HepG2 (cell line): Measurements from ENCODE around the gene KCTD6. TPM values are rescaled to one million over a fixed set of nuclear protein-coding genes. Genes with fewer than 3 reads are reported as not detected.
A peak's percentile ranks its signal among the peaks of the same experiment; 100 is the strongest.

Experiments used
- ASH2L ChIP-seq: fragments of 300-600, 200-600 bp; sonication (generic); IDR thresholded peaks from 2 replicates; pipeline ENCODE4 v1.7.0; 2017; ENCODE audit warnings: low read depth, mild to moderate bottlenecking, moderate library complexity, mixed read lengths, low read length; ENCODE audit not compliant: insufficient read length
- CENPX ChIP-seq: sonication (generic); formaldehyde crosslinking; IDR thresholded peaks from 2 replicates; pipeline ENCODE4 v1.9.0; 2021; ENCODE audit warnings: mild to moderate bottlenecking, missing genetic modification reagents, moderate library complexity
- CERS6 ChIP-seq: sonication (generic); formaldehyde crosslinking; IDR thresholded peaks from 2 replicates; pipeline ENCODE4 v1.5.0; 2020; ENCODE audit warnings: missing genetic modification reagents
- DPF2 ChIP-seq: sonication (generic); formaldehyde crosslinking; IDR thresholded peaks from 2 replicates; pipeline ENCODE4 v1.4.0; 2020; ENCODE audit warnings: mild to moderate bottlenecking, low read depth, missing genetic modification reagents, borderline replicate concordance
- ELF3 ChIP-seq: IDR thresholded peaks from 2 replicates; pipeline ENCODE4 v1.6.1; 2016; ENCODE audit warnings: missing genetic modification reagents, missing compliant biosample characterization
- FOXP4 ChIP-seq: sonication (generic); formaldehyde crosslinking; IDR thresholded peaks from 2 replicates; pipeline ENCODE4 v1.4.0; 2020; ENCODE audit warnings: missing genetic modification reagents
- HHEX ChIP-seq: IDR thresholded peaks from 2 replicates; pipeline ENCODE4 v1.6.1; 2016; ENCODE audit warnings: control low read depth
- MAF1 ChIP-seq: sonication (generic); formaldehyde crosslinking; IDR thresholded peaks from 2 replicates; pipeline ENCODE4 v1.5.0; 2020; ENCODE audit warnings: missing genetic modification reagents, borderline replicate concordance
- MAFK ChIP-seq, 2 experiments: IDR thresholded peaks in 1 of 2; conservative IDR thresholded peaks in 1 of 2; 2 replicates each; pipeline ENCODE4 v1.6.1; 2011; ENCODE audit warnings: improper control_type of control experiment in 2 of 2, low read length in 2 of 2
- MAX ChIP-seq: IDR thresholded peaks from 2 replicates; pipeline ENCODE4 v1.6.1; 2012; ENCODE audit warnings: inconsistent platforms
- MTA1 ChIP-seq: sonication (generic); formaldehyde crosslinking; IDR thresholded peaks from 2 replicates; pipeline ENCODE4 v1.4.0; 2020; ENCODE audit warnings: missing genetic modification reagents, mild to moderate bottlenecking, borderline replicate concordance
- NAIF1 ChIP-seq: sonication (generic); formaldehyde crosslinking; IDR thresholded peaks from 2 replicates; pipeline ENCODE4 v1.5.0; 2020; ENCODE audit warnings: mild to moderate bottlenecking, missing genetic modification reagents, borderline replicate concordance
- PITX1 ChIP-seq: sonication (generic); formaldehyde crosslinking; IDR thresholded peaks from 2 replicates; pipeline ENCODE4 v1.5.1; 2020; ENCODE audit warnings: mild to moderate bottlenecking, missing genetic modification reagents
- RARG ChIP-seq: sonication (generic); formaldehyde crosslinking; IDR thresholded peaks from 2 replicates; pipeline ENCODE4 v1.4.0; 2020; ENCODE audit warnings: low read depth, mild to moderate bottlenecking, missing genetic modification reagents
- TBX2 ChIP-seq: sonication (generic); formaldehyde crosslinking; IDR thresholded peaks from 2 replicates; pipeline ENCODE4 v1.5.0; 2020; ENCODE audit warnings: missing genetic modification reagents, mild to moderate bottlenecking, borderline replicate concordance
- TFAP4 ChIP-seq: sonication (generic); IDR thresholded peaks from 2 replicates; pipeline ENCODE4 v1.6.1; 2016; ENCODE audit warnings: low read depth, borderline replicate concordance
- TIGD3 ChIP-seq: sonication (generic); formaldehyde crosslinking; IDR thresholded peaks from 2 replicates; pipeline ENCODE4 v1.5.1; 2020; ENCODE audit warnings: mild to moderate bottlenecking, missing genetic modification reagents, borderline replicate concordance
- ZBTB20 ChIP-seq: sonication (generic); formaldehyde crosslinking; IDR thresholded peaks from 2 replicates; pipeline ENCODE4 v1.8.1; 2023; ENCODE audit warnings: missing genetic modification reagents, low read depth, mild to moderate bottlenecking, borderline replicate concordance
- ZBTB3 ChIP-seq: sonication (generic); formaldehyde crosslinking; IDR thresholded peaks from 2 replicates; pipeline ENCODE4 v1.4.0; 2020; ENCODE audit warnings: low read depth, mild to moderate bottlenecking, moderate library complexity, missing genetic modification reagents, borderline replicate concordance
- ZNF280D ChIP-seq: sonication (generic); formaldehyde crosslinking; IDR thresholded peaks from 2 replicates; pipeline ENCODE4 v1.5.1; 2020; ENCODE audit warnings: mild to moderate bottlenecking, missing genetic modification reagents
- ZNF317 ChIP-seq: sonication (generic); formaldehyde crosslinking; IDR thresholded peaks from 2 replicates; pipeline ENCODE4 v1.5.0; 2020; ENCODE audit warnings: mild to moderate bottlenecking, missing genetic modification reagents
- polyA plus RNA-seq, 8 experiments: library from polyadenylated mRNA; depleted of rRNA in 3 of 8; stranded (reverse) in 7 of 8; unstranded in 1 of 8; fragments of >200 nt; fragmentation: Illumina TruSeq in 4 of 8; extraction: Trizol in 4 of 8; gene quantifications; 2 replicates each; pipeline versions ENCODE4 v1.2.1 to v1.2.3, GENCODE V29; 2011 to 2016; ENCODE audit warnings: low read depth in 4 of 8, missing spikeins in 1 of 8, mixed read lengths in 1 of 8; ENCODE audit not compliant: insufficient read depth in 1 of 8
- total RNA-seq, 5 experiments: library from RNA; depleted of rRNA; stranded (reverse); fragments of >200 nt; fragmentation: Illumina TruSeq; extraction: Trizol; gene quantifications; 2 replicates each; pipeline ENCODE4 v1.2.3, GENCODE V29; 2016; ENCODE audit warnings: low read depth in 1 of 5

The KCTD6 gene
- total and polyA plus RNA-seq, 2 of the 13 experiments (the other 11 are each of a cell fraction or from before 2014, with no cell fraction given) = 13.4 to 14.2 TPM

GRCh38 chr3:58474348-58474911 is 17.5 kb upstream of the KCTD6 start (continued):
- TF ChIP-seq NAIF1 (CRISPR knock-in tag) (no peak), ZNF317 (CRISPR knock-in tag) (peak; percentile 12; the same call in 1 of the 2 replicates), MTA1 (CRISPR knock-in tag) (no peak), CERS6 (CRISPR knock-in tag) (no peak), TIGD3 (CRISPR knock-in tag) (no peak), ZNF280D (CRISPR knock-in tag) (peak; percentile 55; the same call in 1 of the 2 replicates), ZBTB3 (CRISPR knock-in tag) (no peak), HHEX (CRISPR knock-in tag) (no peak), DPF2 (CRISPR knock-in tag) (peak; percentile 15; the same call in 1 of the 2 replicates), ZBTB20 (CRISPR knock-in tag) (peak; percentile 98; the same call in 1 of the 2 replicates), PITX1 (CRISPR knock-in tag) (no peak), MAFK (conservative IDR thresholded peaks at IDR 0.05 in 1 of 2, IDR thresholded peaks at IDR 0.05 in 1 of 2; ENCODE audit: low read length in 2 of 2) (no peak), MAF1 (CRISPR knock-in tag) (no peak), ASH2L (no peak), RARG (CRISPR knock-in tag) (no peak), TBX2 (0 out of 2 replicates have a peak, but pooled peaks have one; percentile 3), ELF3 (CRISPR knock-in tag) (peak; percentile 61), CENPX (CRISPR knock-in tag) (no peak), MAX (0 out of 2 replicates have a peak, but pooled peaks have one; percentile 8), TFAP4 (peak; percentile 16; the same call in 1 of the 2 replicates), FOXP4 (peak; percentile 28; the same call in 1 of the 2 replicates)
